Peyer's patch (tissue), 4 donors: ENCODE data around the gene LGI1.

ENCODE experiments used
- POLR2A ChIP-seq, 2 donors: fragments of 450-650 bp; IDR thresholded peaks; one replicate each; pipeline ENCODE4 v1.5.1; 2017; ENCODE audit warnings: antibody characterized with exemption in 2 of 2, mild to moderate bottlenecking in 2 of 2, moderate library complexity in 2 of 2
- TF ChIP-seq, protein P1 (sequence below), 6 experiments: fragments of 450-650 bp in 4 of 6; fragments of 200-600 bp in 2 of 6; sonication (generic) in 1 of 6; IDR thresholded peaks; one replicate each; pipeline ENCODE4 v1.5.1; 2017 to 2019; ENCODE audit warnings: antibody characterized with exemption in 6 of 6, mild to moderate bottlenecking in 3 of 6, moderate library complexity in 1 of 6

- TF ChIP-seq, protein P1, sequence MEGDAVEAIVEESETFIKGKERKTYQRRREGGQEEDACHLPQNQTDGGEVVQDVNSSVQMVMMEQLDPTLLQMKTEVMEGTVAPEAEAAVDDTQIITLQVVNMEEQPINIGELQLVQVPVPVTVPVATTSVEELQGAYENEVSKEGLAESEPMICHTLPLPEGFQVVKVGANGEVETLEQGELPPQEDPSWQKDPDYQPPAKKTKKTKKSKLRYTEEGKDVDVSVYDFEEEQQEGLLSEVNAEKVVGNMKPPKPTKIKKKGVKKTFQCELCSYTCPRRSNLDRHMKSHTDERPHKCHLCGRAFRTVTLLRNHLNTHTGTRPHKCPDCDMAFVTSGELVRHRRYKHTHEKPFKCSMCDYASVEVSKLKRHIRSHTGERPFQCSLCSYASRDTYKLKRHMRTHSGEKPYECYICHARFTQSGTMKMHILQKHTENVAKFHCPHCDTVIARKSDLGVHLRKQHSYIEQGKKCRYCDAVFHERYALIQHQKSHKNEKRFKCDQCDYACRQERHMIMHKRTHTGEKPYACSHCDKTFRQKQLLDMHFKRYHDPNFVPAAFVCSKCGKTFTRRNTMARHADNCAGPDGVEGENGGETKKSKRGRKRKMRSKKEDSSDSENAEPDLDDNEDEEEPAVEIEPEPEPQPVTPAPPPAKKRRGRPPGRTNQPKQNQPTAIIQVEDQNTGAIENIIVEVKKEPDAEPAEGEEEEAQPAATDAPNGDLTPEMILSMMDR (IDR thresholded peaks at IDR 0.05): peak in 4 of 6 experiments; percentile 5 to 44 (median 38)
- no peak for TF ChIP-seq POLR2A (IDR thresholded peaks at IDR 0.05)
Observed at GRCh38 chr10:93746844-93747284, 10.9 kb upstream of the LGI1 start.
